IMR-90 (cell line): ENCODE measurements around the gene TNK2. TPM values are rescaled to one million over a fixed set of nuclear protein-coding genes. Genes with fewer than 3 reads are reported as not detected.
"Not testable (repeated sequence)": the region's sequence is repeated elsewhere in the genome, so short reads cannot be mapped to it uniquely, and the experiment has no call there.

Source experiments
- ATAC-seq: fragments of 200-7000 bp; cut with Tn5 transposase; 2 replicates; pipeline ENCODE4 v1.9.1; 2020; ENCODE audit warnings: low read depth, mild to moderate bottlenecking, moderate library complexity
- BruUV-seq: library from RNA; stranded (reverse); fragments of 400-500 nt; replicated peaks from 2 replicates; lab custom pipeline; 2021; lab: Mats Ljungman, UMichigan
- CTCF ChIA-PET: fragments of 300-600 bp; formaldehyde crosslinking; extraction: SDS; loops from one replicate; lab custom pipeline; 2021; ENCODE audit warnings: antibody characterized with exemption; lab: Yijun Ruan, JAX
- POLR2A ChIA-PET: fragments of 300-600 bp; sonication (Branson Sonifier 250); formaldehyde crosslinking; loops from one replicate; lab custom pipeline; 2022; ENCODE audit warnings: antibody characterized with exemption; ENCODE audit not compliant: unreplicated experiment; lab: Charles Lee
- DNase-seq: peaks from one replicate; pipeline ENCODE4 v3.0.0; 2013
- H2AFZ ChIP-seq: replicated peaks from 2 replicates; pipeline ENCODE3; 2013; ENCODE audit warnings: low read length, mild to moderate bottlenecking; ENCODE audit not compliant: poor library complexity
- H2AK5ac ChIP-seq: 2 replicates; pipeline ENCODE4 v1.6.1; 2013; ENCODE audit warnings: low read depth, low read length, inconsistent platforms
- H2AK9ac ChIP-seq: replicated peaks from 2 replicates; pipeline ENCODE3; 2013; ENCODE audit warnings: mild to moderate bottlenecking, low read depth, low read length, moderate library complexity; ENCODE audit not compliant: poor library complexity
- H2BK120ac ChIP-seq: 2 replicates; pipeline ENCODE4 v1.6.1; 2013; ENCODE audit warnings: low read depth, low read length, inconsistent platforms
- H2BK15ac ChIP-seq: 3 replicates; pipeline ENCODE4 v1.6.1; 2013; ENCODE audit warnings: low read depth, low read length, inconsistent platforms
- H2BK20ac ChIP-seq: 2 replicates; pipeline ENCODE4 v1.6.1; 2013; ENCODE audit warnings: low read depth, mild to moderate bottlenecking, inconsistent platforms, low read length, moderate library complexity
- H2BK5ac ChIP-seq: 2 replicates; pipeline ENCODE4 v1.6.1; 2013; ENCODE audit warnings: mild to moderate bottlenecking, low read depth, low read length, inconsistent platforms; ENCODE audit not compliant: poor library complexity, severe bottlenecking
- H3K14ac ChIP-seq: replicated peaks from 2 replicates; pipeline ENCODE4 v1.6.1; 2013; ENCODE audit warnings: low read depth, low read length, inconsistent platforms
- H3K18ac ChIP-seq: 2 replicates; pipeline ENCODE4 v1.6.1; 2013; ENCODE audit warnings: low read depth, low read length, control low read depth
- H3K23ac ChIP-seq: 2 replicates; pipeline ENCODE4 v1.6.1; 2013; ENCODE audit warnings: low read depth, low read length, inconsistent platforms
- H3K27ac ChIP-seq: 2 replicates; pipeline ENCODE4 v1.5.1; 2013; ENCODE audit warnings: mild to moderate bottlenecking, control low read depth, low read length; ENCODE audit not compliant: insufficient read depth
- H3K27me3 ChIP-seq: 2 replicates; pipeline ENCODE4 v1.6.1; 2013; ENCODE audit warnings: low read length; ENCODE audit not compliant: control insufficient read depth, insufficient read depth
- H3K36me3 ChIP-seq: 2 replicates; pipeline ENCODE4 v1.6.1; 2013; ENCODE audit warnings: low read length, mixed read lengths; ENCODE audit not compliant: control insufficient read depth, insufficient read depth
- H3K4ac ChIP-seq: 2 replicates; pipeline ENCODE4 v1.6.1; 2013; ENCODE audit warnings: low read depth, low read length, inconsistent platforms
- H3K4me1 ChIP-seq: 2 replicates; pipeline ENCODE4 v1.6.1; 2013; ENCODE audit warnings: low read length, mixed read lengths; ENCODE audit not compliant: control insufficient read depth, insufficient read depth
- H3K4me2 ChIP-seq: 2 replicates; pipeline ENCODE4 v1.6.1; 2013; ENCODE audit warnings: low read depth, mild to moderate bottlenecking, control low read depth, low read length, moderate library complexity
- H3K4me3 ChIP-seq: 2 replicates; pipeline ENCODE4 v1.5.1; 2013; ENCODE audit warnings: low read depth, mild to moderate bottlenecking, control low read depth, low read length, moderate library complexity; ENCODE audit not compliant: insufficient read depth
- H3K56ac ChIP-seq: 2 replicates; pipeline ENCODE4 v1.6.1; 2013; ENCODE audit warnings: low read length, inconsistent platforms; ENCODE audit not compliant: insufficient read depth; ENCODE audit errors: extremely low read depth
- H3K79me1 ChIP-seq, 2 experiments: 2 replicates each; pipeline ENCODE4 v1.6.1; 2013; ENCODE audit warnings: low read length in 2 of 2, inconsistent platforms in 1 of 2, low read depth in 1 of 2
- H3K9ac ChIP-seq: 2 replicates; pipeline ENCODE4 v1.6.1; 2013; ENCODE audit warnings: low read depth, low read length, control low read depth
- H3K9me1 ChIP-seq: 2 replicates; pipeline ENCODE4 v1.6.1; 2013; ENCODE audit warnings: low read length, inconsistent platforms; ENCODE audit not compliant: insufficient read depth
- H3K9me3 ChIP-seq: 2 replicates; pipeline ENCODE4 v1.6.1; 2013; ENCODE audit warnings: low read length; ENCODE audit not compliant: control insufficient read depth, insufficient read depth
- H4K20me1 ChIP-seq: 2 replicates; pipeline ENCODE4 v1.6.1; 2013; ENCODE audit warnings: low read length, inconsistent platforms; ENCODE audit not compliant: insufficient read depth
- H4K5ac ChIP-seq: 2 replicates; pipeline ENCODE4 v1.6.1; 2013; ENCODE audit warnings: mild to moderate bottlenecking, low read depth, low read length, control low read depth
- H4K8ac ChIP-seq, 2 experiments: 2 replicates each; pipeline ENCODE4 v1.6.1; 2013; ENCODE audit warnings: low read depth in 2 of 2, low read length in 2 of 2, control low read depth in 1 of 2, inconsistent platforms in 1 of 2
- H4K91ac ChIP-seq: 2 replicates; pipeline ENCODE4 v1.6.1; 2013; ENCODE audit warnings: low read depth, low read length, inconsistent platforms; ENCODE audit not compliant: insufficient read depth
- MAZ ChIP-seq: IDR thresholded peaks from 2 replicates; pipeline ENCODE4 v1.6.1; 2012; ENCODE audit warnings: low read depth, mild to moderate bottlenecking, low read length, improper control_type of control experiment, moderate library complexity, borderline replicate concordance
- WGBS, 2 experiments: methylation state at CpG; one replicate each; pipeline versions ENCODE4 v1.1.5 to v1.1.7; 2013; ENCODE audit warnings: missing lambda C conversion rate in 2 of 2; ENCODE audit not compliant: insufficient read length in 1 of 2; ENCODE audit errors: extremely low coverage in 2 of 2; 5-methylcytosine and 5-hydroxymethylcytosine counted together
- dilution Hi-C: fragments of 300-500 bp; cut with HindIII; formaldehyde crosslinking; loops from one replicate; pipeline ENCODE4 v1.14.3; 2018; ENCODE audit warnings: low sequenced_read_pairs; ENCODE audit not compliant: unreplicated experiment
- in situ Hi-C: fragments of 300-500 bp; cut with MboI; formaldehyde crosslinking; loops from 3 replicates; pipeline ENCODE4 v1.14.3; 2019; ENCODE audit warnings: low sequenced_read_pairs, inconsistent platforms, mixed read lengths
- intact Hi-C: fragments of 100-400 bp; cut with micrococcal nuclease; formaldehyde crosslinking; loops from 2 replicates; pipeline ENCODE4 v1.10.0; 2022
- polyA plus RNA-seq, 3 experiments: library from polyadenylated mRNA; depleted of rRNA; stranded (reverse); fragments of >200 nt; gene quantifications; 2 replicates each; pipeline ENCODE4 v1.2.3, GENCODE V29; 2012; ENCODE audit warnings: low replicate concordance in 1 of 3
- total RNA-seq: library from RNA; depleted of rRNA; stranded (reverse); fragments of >200 nt; gene quantifications from 2 replicates; pipeline ENCODE4 v1.2.3, GENCODE V29; 2012

TNK2 gene
- total and polyA plus RNA-seq, 2 of the 4 experiments (the other 2 are of a cell fraction): 2.2 to 13.8 TPM

DNA sequence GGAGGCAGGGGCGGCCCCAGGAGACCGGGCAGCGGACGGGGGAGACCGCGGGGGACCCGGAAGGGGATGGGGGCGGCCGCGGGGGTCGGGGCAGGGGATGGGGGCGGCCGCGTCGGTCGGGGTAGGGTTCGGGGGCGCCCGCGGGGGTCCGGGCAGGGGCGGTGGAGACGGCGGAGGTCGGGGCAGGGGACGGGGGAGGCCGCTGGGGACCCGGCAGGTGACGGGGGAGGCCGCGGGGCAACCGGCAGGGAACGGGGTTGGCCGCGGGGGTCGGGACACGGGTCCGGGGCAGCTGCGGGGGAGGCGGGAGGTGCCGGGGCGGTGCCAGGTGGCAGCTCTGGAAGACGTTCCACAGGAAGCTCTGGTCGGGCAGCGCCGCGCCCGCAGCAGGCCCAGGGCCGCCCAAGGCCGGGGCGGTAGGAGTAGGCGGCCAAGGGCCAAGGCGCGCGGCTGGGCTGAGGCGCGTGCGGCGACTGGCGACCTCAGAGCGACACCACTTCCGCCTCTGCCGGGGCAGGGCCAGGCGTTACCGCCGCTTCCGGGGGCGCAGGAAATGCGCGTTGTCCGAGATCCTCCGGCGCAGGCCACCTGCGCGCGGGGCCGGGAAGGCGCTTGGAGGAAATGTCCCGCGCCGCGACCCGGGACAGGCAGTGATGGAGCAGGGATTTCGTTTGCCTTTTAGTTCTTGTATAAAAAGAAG lies 45.9 kb upstream of the TNK2 start:
- Histone ChIP-seq H3K4me2 (peak overlapping the region; percentile 69), H3K4me3 (peak overlapping the region; percentile 64), H2AFZ (peak overlapping the region; percentile 51)
- H3K79me1 ChIP-seq, CTCF ChIA-PET, H3K18ac ChIP-seq, H2AK9ac ChIP-seq, dilution Hi-C loops, H3K14ac ChIP-seq, POLR2A ChIA-PET, H3K27ac ChIP-seq, H4K8ac ChIP-seq, H4K91ac ChIP-seq, H3K9me3 ChIP-seq, H2BK5ac ChIP-seq, H3K56ac ChIP-seq, H3K9ac ChIP-seq, H3K4ac ChIP-seq, H4K5ac ChIP-seq, H2AK5ac ChIP-seq, H2BK15ac ChIP-seq, H4K20me1 ChIP-seq, H3K23ac ChIP-seq, H2BK20ac ChIP-seq, BruUV-seq, H3K4me1 ChIP-seq, H3K27me3 ChIP-seq, H2BK120ac ChIP-seq, intact Hi-C loops, H3K9me1 ChIP-seq, H3K36me3 ChIP-seq: not testable (repeated sequence)
- ATAC-seq (peak; percentile 95), DNase-seq (peak; percentile 44)
- in situ Hi-C loops: loop anchor here (25.0 kb wide), 1 partner anchor 267 kb away; no protein-coding TSS in a partner anchor
- peak; percentile 40; the same call in 1 of the 2 replicates for TF ChIP-seq MAZ
- no CpG with 5 or more reads among the region's 84 CpGs for WGBS, 2 experiments

DNA sequence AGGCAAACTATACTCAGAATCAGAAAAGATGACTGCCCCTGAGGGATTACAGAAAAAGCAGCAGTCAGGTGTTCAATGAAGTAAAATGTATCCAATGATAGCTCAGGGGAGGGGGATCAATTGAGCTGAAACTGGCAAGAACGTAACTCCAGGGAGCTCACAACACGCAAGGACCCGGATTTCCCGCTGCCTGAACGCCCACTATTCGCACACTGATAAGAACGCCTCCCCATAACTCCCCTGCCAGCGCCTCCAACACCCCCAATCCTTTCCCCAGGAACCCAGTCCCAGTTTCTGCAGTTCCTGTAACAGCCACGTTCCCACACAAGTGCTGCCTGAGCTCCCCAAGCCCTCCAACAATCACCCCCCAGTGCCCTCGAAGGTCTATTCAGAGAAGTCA lies 44.2 kb upstream of the TNK2 start:
- BruUV-seq, H4K5ac ChIP-seq, ATAC-seq, POLR2A ChIA-PET, H3K36me3 ChIP-seq, H2BK15ac ChIP-seq, H3K18ac ChIP-seq, H4K91ac ChIP-seq, dilution Hi-C loops, H3K4me3 ChIP-seq, H3K9ac ChIP-seq, H3K79me1 ChIP-seq, H3K4me1 ChIP-seq, H3K56ac ChIP-seq, H3K9me1 ChIP-seq, H2AK5ac ChIP-seq, H3K4ac ChIP-seq, DNase-seq, CTCF ChIA-PET, H3K27me3 ChIP-seq, intact Hi-C loops, H2AK9ac ChIP-seq, H3K23ac ChIP-seq, H2BK120ac ChIP-seq, H3K9me3 ChIP-seq, H3K4me2 ChIP-seq, H2BK20ac ChIP-seq, H2BK5ac ChIP-seq, H4K20me1 ChIP-seq, H3K14ac ChIP-seq, H4K8ac ChIP-seq, H2AFZ ChIP-seq, H3K27ac ChIP-seq: not testable (repeated sequence)
- in situ Hi-C loops: loop anchor here (25.0 kb wide), 1 partner anchor 265 kb away; no protein-coding TSS in a partner anchor
- no CpG with 5 or more reads among the region's 10 CpGs for WGBS, 2 experiments
